Activated naive CD4-positive, alpha-beta T cell treated with anti-CD3 and anti-CD28 coated beads, Interleukin-2, amount 10 ng/mL, durations not matched to agents 5 hours and 36 hours (primary cell): ENCODE data around the gene C5. TPM values are rescaled to one million over a fixed set of nuclear protein-coding genes. Genes with fewer than 3 reads are reported as not detected.

ENCODE experiments used
- total RNA-seq, 2 experiments: library from RNA; stranded (reverse); gene quantifications; one replicate each; pipeline ENCODE4 v1.2.3, GENCODE V29; 2021

C5 gene
- total RNA-seq: 1 to 10 TPM; 1.6 to 1.8 TPM

GRCh38 chr9:121050128-121050988 lies at the start of gene C5:
C5 (minus strand) TSS chr9:121050275; CDS start chr9:121050246, 29 bp downstream.

DNA sequence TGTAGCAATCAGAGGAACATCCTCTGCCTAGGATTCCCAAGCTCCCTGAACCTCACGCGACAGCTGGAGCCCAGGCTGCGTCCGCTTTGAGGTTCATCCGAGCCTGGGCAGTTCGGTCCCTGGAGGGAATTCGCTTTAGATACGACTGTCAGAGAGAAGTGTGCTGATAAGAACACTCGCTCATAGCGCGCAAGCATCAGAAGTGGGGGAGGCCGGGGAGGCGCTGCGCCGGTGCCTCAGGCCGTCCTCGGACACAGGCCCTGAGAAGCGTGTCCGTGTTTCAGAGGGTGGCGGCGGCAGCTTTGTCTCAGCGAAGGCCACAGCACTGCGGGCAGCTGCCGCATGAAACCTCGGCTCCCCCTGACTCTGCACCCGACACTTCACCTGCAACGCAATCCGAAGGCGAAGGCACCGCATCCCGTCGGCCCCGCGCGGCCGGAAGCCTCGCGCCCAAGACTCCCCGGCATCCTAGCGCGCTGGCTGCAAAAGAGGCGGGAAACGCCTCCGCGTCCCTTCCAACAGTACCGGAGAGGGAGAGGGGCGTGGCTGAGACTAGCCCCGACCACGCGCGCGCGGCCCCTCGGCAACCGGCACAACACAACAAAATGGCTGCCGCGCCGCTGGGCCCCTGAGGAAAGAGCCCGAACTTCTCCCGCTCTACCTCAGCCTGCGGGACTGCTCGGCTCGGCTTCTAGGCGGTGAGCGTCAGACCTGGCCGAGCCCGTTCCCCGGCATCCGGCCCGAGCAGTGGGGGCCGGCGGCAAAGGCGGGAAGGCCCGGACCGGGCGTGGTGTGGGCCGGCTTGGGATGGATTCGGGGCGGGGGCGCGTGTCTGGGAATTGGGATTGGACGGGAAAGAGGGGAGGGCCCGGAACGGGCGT lies 24.5 kb upstream of the C5 start, which contains the start of gene CNTRL:
Gene CNTRL (plus strand): TSS at position 586 of the 881 bp plus-strand sequence. CDS start 13,372 bp downstream, outside the sequence.

DNA sequence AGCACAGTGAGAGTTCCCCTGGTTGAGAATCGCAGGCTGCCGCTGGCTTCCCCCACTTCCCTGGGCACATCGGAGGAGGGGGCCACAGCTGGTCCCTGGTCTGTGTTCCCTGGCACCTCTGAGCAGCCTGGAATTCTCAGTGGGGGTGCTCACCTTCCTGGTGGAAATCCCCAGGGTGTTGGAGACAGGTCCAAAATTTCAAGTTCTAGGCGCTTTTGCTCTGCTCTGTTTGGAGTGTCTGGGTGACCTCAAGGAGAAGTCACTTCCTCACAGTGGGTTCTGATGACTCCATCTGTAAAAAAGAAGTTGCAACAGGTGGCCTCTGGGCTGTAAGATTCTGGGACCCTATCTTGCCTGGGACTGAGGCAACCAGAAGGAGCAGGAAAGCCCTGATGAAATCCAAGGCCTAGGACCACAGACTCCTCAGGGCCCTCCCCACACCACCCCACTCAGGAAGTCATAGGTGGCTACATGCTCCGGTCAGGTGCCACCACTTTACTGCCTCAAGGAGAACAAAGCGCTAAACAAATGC lies 123.6 kb downstream of the C5 start, which contains the start of gene TRAF1:
Gene TRAF1 (minus strand): TSS at position 400 of the 532 bp plus-strand sequence. CDS start 721 bp downstream, outside the sequence.

Other genes starting within 250 kb of the C5 start
- 10 to 100 TPM; 41.7 to 50.4 TPM for gene PSMD5, start 207.4 kb downstream of the C5 start, total RNA-seq
- gene PHF19, start 173.1 kb downstream of the C5 start, total RNA-seq: 100 to 1,000 TPM; 310 to 311 TPM
- gene TRAF1, start 123.5 kb downstream of the C5 start, total RNA-seq: 10 to 100 TPM; 76.4 to 77.1 TPM
- gene CNTRL, start 24.7 kb upstream of the C5 start, total RNA-seq: 10 to 100 TPM; 84.5 to 86.4 TPM
- 10 to 100 TPM; 56.7 to 60.6 TPM for gene RAB14, start 151.6 kb upstream of the C5 start, total RNA-seq
- gene GSN, start 217.9 kb upstream of the C5 start, total RNA-seq: 1 to 10 TPM; 2.5 to 3.7 TPM